Measurements from ENCODE around the gene PARS2. TPM values are rescaled to one million over a fixed set of nuclear protein-coding genes. Genes with fewer than 3 reads are reported as not detected.

PARS2 gene
- total RNA-seq, 4 donors from 2014 or later, result 3.3 to 11.4 (median 5.4) TPM

- H3K36me3 ChIP-seq, result no peaks in the 10 kb centered on the region
- peaks cover 0 to 38% of the 10 kb centered on the region in 2 donors for H3K27me3 ChIP-seq
- H3K4me1 ChIP-seq, result peaks cover 0 to 13% (median 7%) of the 10 kb centered on the region in 4 donors
- TF ChIP-seq CTCF (IDR thresholded peaks at IDR 0.05) (no peak), EP300 (IDR thresholded peaks at IDR 0.05) (no peak), POLR2A (IDR thresholded peaks at IDR 0.05) (no peak)
- DNase-seq (ENCODE audit: low spot score in 2 of 2), result no peak
- 65 to 71% methylated on average over 6 of the region's 6 CpGs for WGBS, 2 donors
- H3K4me3 ChIP-seq, result no peak overlapping the region
- H3K9me3 ChIP-seq, result no peaks in the 10 kb centered on the region
- peak overlapping the region in 1 of 4 donors; percentile 76 for H3K27ac ChIP-seq
Measured at GRCh38 chr1:54798769-54799641, 34.7 kb upstream of the PARS2 start.

GRCh38 chr1:54798206-54798605 lies 33.9 kb upstream of the PARS2 start:
- H3K9me3 ChIP-seq, result no peaks in the 10 kb centered on the region
- TF ChIP-seq CTCF (IDR thresholded peaks at IDR 0.05) (no peak), POLR2A (IDR thresholded peaks at IDR 0.05) (no peak), EP300 (IDR thresholded peaks at IDR 0.05) (no peak)
- WGBS, 2 donors, result 63 to 72% methylated on average over 3 of the region's 3 CpGs
- no peak overlapping the region for H3K27ac ChIP-seq
- no peak for DNase-seq (ENCODE audit: low spot score in 2 of 2)
- peaks cover 0 to 41% of the 10 kb centered on the region in 2 donors for H3K27me3 ChIP-seq
- peaks cover 0 to 13% (median 7%) of the 10 kb centered on the region in 4 donors for H3K4me1 ChIP-seq
- no peaks in the 10 kb centered on the region for H3K36me3 ChIP-seq
- no peak overlapping the region for H3K4me3 ChIP-seq

GRCh38 chr1:54796902-54797301 lies 32.6 kb upstream of the PARS2 start:
- peaks cover 0 to 36% of the 10 kb centered on the region in 2 donors for H3K27me3 ChIP-seq
- H3K27ac ChIP-seq, result no peak overlapping the region
- WGBS, 2 donors, result 86 to 93% methylated on average over 2 of the region's 2 CpGs
- H3K9me3 ChIP-seq, result peaks cover 0 to 9% (median 1%) of the 10 kb centered on the region in 4 donors
- TF ChIP-seq POLR2A (IDR thresholded peaks at IDR 0.05), result no peak
- TF ChIP-seq EP300 (IDR thresholded peaks at IDR 0.05), result no peak
- TF ChIP-seq CTCF (IDR thresholded peaks at IDR 0.05), result no peak
- no peak overlapping the region for H3K4me3 ChIP-seq
- H3K36me3 ChIP-seq, result no peaks in the 10 kb centered on the region
- H3K4me1 ChIP-seq, result peaks cover 0 to 13% (median 7%) of the 10 kb centered on the region in 4 donors
- DNase-seq (ENCODE audit: low spot score in 2 of 2), result no peak

GRCh38 chr1:54795841-54796468 lies 31.6 kb upstream of the PARS2 start:
- peaks cover 0 to 18% (median 2%) of the 10 kb centered on the region in 4 donors for H3K9me3 ChIP-seq
- 86 to 87% methylated on average over 18 of the region's 18 CpGs for WGBS, 2 donors
- H3K4me3 ChIP-seq, result no peak overlapping the region
- H3K4me1 ChIP-seq, result peaks cover 0 to 6% (median 2%) of the 10 kb centered on the region in 4 donors
- H3K27me3 ChIP-seq, result peaks cover 0 to 36% of the 10 kb centered on the region in 2 donors
- no peaks in the 10 kb centered on the region for H3K36me3 ChIP-seq
- TF ChIP-seq EP300 (IDR thresholded peaks at IDR 0.05), result no peak
- no peak for TF ChIP-seq POLR2A (IDR thresholded peaks at IDR 0.05)
- TF ChIP-seq CTCF (IDR thresholded peaks at IDR 0.05), result no peak
- DNase-seq (ENCODE audit: low spot score in 2 of 2), result no peak
- H3K27ac ChIP-seq, result peak overlapping the region in 1 of 4 donors; percentile 53

- no peak overlapping the region for H3K4me3 ChIP-seq
- H3K27ac ChIP-seq, result peak overlapping the region in 1 of 4 donors; percentile 53
- peaks cover 0 to 30% of the 10 kb centered on the region in 2 donors for H3K27me3 ChIP-seq
- H3K36me3 ChIP-seq, result no peaks in the 10 kb centered on the region
- H3K4me1 ChIP-seq, result no peaks in the 10 kb centered on the region
- H3K9me3 ChIP-seq, result peaks cover 0 to 19% (median 2%) of the 10 kb centered on the region in 4 donors
- TF ChIP-seq EP300 (IDR thresholded peaks at IDR 0.05) (no peak), POLR2A (IDR thresholded peaks at IDR 0.05) (no peak), CTCF (IDR thresholded peaks at IDR 0.05) (no peak)
- no peak for DNase-seq (ENCODE audit: low spot score in 2 of 2)
- 52 to 57% methylated on average over 4 of the region's 4 CpGs for WGBS, 2 donors
Measured at GRCh38 chr1:54795356-54795665, 31.0 kb upstream of the PARS2 start.

Data from tibial nerve (tissue), 4 donors.